OCI-M2 (cell line): ENCODE data around the gene IBA57.

ENCODE experiments used
- DNase-seq: peaks from one replicate; lab custom pipeline; 2025; ENCODE audit not compliant: unreplicated experiment; lab: John Stamatoyannopoulos, UW

The IBA57 gene

GRCh38 chr1:228165372-228166169 is at the start of gene IBA57:
TSS of gene IBA57 (plus strand) at chr1:228165804. CDS start at chr1:228165817, 13 bp downstream.
- DNase-seq: peak; percentile 73

- DNase-seq: no peak
Observed at GRCh38 chr1:228117335-228117734, 48.3 kb upstream of the IBA57 start.

GRCh38 chr1:228118040-228118439 is 47.6 kb upstream of the IBA57 start:
- no peak for DNase-seq

GRCh38 chr1:228120351-228120750 is 45.3 kb upstream of the IBA57 start:
- no peak for DNase-seq

GRCh38 chr1:228120857-228121489 is 44.6 kb upstream of the IBA57 start:
- DNase-seq: no peak

- DNase-seq: no peak
Observed at GRCh38 chr1:228122921-228123441, 42.6 kb upstream of the IBA57 start.

- DNase-seq: no peak
Observed at GRCh38 chr1:228123505-228123904, 42.1 kb upstream of the IBA57 start.

- no peak for DNase-seq
Observed at GRCh38 chr1:228125185-228125584, 40.4 kb upstream of the IBA57 start.

- DNase-seq: no peak
Observed at GRCh38 chr1:228131766-228132165, 33.8 kb upstream of the IBA57 start.

GRCh38 chr1:228134591-228134990 is 31.0 kb upstream of the IBA57 start:
- no peak for DNase-seq

- DNase-seq: no peak
Observed at GRCh38 chr1:228136901-228137300, 28.7 kb upstream of the IBA57 start.

GRCh38 chr1:228139406-228139930 is 26.1 kb upstream of the IBA57 start:
- DNase-seq: no peak

GRCh38 chr1:228139931-228140723 is 25.5 kb upstream of the IBA57 start, which contains the start of gene GUK1:
TSS of gene GUK1 (plus strand) at chr1:228140279. CDS start at chr1:228140303, 24 bp downstream.
- DNase-seq: peak; percentile 87

GRCh38 chr1:228140724-228141225 is 24.8 kb upstream of the IBA57 start:
- no peak for DNase-seq

- DNase-seq: no peak
Observed at GRCh38 chr1:228141226-228142044, 24.2 kb upstream of the IBA57 start.

GRCh38 chr1:228142155-228142691 is 23.4 kb upstream of the IBA57 start:
- DNase-seq: no peak

GRCh38 chr1:228142701-228143136 is 22.9 kb upstream of the IBA57 start:
- no peak for DNase-seq

GRCh38 chr1:228143480-228144192 is 22.0 kb upstream of the IBA57 start:
- no peak for DNase-seq
